ENCODE data around the gene ZNF329.

DNA sequence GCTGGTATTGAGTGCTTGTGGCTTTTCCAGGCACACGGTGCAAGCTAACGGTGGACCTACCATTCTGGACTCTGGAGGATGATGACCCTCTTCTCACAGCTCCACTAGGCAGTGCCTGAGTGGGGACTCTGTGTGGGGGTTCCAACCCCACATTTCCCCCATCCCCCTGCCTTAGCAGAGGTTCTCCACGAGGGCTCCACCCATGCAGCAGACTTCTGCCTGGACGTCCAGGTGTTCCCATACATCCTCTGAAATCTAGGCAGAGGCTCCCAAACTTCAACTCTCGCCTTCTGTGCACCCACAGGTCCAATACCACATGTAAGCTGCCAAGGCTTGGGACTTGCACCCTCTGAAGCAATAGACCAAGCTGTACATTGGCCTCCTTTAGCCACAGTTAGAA is 27.2 kb downstream of the ZNF329 start:
- TF ChIP-seq, protein P1, sequence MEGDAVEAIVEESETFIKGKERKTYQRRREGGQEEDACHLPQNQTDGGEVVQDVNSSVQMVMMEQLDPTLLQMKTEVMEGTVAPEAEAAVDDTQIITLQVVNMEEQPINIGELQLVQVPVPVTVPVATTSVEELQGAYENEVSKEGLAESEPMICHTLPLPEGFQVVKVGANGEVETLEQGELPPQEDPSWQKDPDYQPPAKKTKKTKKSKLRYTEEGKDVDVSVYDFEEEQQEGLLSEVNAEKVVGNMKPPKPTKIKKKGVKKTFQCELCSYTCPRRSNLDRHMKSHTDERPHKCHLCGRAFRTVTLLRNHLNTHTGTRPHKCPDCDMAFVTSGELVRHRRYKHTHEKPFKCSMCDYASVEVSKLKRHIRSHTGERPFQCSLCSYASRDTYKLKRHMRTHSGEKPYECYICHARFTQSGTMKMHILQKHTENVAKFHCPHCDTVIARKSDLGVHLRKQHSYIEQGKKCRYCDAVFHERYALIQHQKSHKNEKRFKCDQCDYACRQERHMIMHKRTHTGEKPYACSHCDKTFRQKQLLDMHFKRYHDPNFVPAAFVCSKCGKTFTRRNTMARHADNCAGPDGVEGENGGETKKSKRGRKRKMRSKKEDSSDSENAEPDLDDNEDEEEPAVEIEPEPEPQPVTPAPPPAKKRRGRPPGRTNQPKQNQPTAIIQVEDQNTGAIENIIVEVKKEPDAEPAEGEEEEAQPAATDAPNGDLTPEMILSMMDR (conservative IDR thresholded peaks at IDR 0.05) = no peak
- TF ChIP-seq ZFX (IDR thresholded peaks at IDR 0.05) = no peak
